Right lobe of liver (tissue), 4 donors: ENCODE results near the gene MDN1.

Experiments
- POLR2A ChIP-seq: fragments of 450-650 bp; IDR thresholded peaks from one replicate; pipeline ENCODE4 v1.6.1; 2017; ENCODE audit warnings: antibody characterized with exemption, mild to moderate bottlenecking
- TF ChIP-seq, protein P1 (sequence below), 4 donors: fragments of 200-600 bp in 3 of 4; fragments of 450-650 bp in 1 of 4; IDR thresholded peaks; one replicate each; pipeline versions ENCODE4 v1.5.1 to v1.8.0; 2016 to 2022; ENCODE audit warnings: antibody characterized with exemption in 4 of 4, mild to moderate bottlenecking in 2 of 4
- donor health status: DM: no; HTN: no; CAD: no.
- donor health status: DM: no; HTN: no; CAD: no.
- donor health status: DM: no; HTN: yes; CAD: no.

DNA sequence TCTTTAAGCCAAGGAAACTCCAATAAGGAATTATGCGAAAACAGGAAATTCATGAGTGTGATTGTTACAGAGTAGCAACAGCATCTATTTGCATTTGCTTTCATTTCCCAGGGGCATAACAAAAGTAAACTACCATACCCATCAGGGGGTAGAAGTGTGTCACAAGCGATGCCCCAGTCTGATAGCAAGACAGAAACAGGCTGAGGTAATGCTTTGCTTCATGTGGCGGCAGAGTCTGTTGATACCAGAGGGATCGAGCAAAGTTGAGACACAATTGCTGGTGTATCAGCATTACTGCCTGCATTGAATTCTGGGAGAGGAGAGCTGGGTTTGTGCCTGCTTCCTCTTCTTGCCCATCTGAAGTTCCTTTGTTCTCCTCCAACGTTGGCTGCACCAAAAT is 129.9 kb downstream of the MDN1 start:
- TF ChIP-seq, protein P1, sequence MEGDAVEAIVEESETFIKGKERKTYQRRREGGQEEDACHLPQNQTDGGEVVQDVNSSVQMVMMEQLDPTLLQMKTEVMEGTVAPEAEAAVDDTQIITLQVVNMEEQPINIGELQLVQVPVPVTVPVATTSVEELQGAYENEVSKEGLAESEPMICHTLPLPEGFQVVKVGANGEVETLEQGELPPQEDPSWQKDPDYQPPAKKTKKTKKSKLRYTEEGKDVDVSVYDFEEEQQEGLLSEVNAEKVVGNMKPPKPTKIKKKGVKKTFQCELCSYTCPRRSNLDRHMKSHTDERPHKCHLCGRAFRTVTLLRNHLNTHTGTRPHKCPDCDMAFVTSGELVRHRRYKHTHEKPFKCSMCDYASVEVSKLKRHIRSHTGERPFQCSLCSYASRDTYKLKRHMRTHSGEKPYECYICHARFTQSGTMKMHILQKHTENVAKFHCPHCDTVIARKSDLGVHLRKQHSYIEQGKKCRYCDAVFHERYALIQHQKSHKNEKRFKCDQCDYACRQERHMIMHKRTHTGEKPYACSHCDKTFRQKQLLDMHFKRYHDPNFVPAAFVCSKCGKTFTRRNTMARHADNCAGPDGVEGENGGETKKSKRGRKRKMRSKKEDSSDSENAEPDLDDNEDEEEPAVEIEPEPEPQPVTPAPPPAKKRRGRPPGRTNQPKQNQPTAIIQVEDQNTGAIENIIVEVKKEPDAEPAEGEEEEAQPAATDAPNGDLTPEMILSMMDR (IDR thresholded peaks at IDR 0.05) = no peak
- TF ChIP-seq POLR2A = no peak
